ENCODE results near the gene SMPD1.

DNA sequence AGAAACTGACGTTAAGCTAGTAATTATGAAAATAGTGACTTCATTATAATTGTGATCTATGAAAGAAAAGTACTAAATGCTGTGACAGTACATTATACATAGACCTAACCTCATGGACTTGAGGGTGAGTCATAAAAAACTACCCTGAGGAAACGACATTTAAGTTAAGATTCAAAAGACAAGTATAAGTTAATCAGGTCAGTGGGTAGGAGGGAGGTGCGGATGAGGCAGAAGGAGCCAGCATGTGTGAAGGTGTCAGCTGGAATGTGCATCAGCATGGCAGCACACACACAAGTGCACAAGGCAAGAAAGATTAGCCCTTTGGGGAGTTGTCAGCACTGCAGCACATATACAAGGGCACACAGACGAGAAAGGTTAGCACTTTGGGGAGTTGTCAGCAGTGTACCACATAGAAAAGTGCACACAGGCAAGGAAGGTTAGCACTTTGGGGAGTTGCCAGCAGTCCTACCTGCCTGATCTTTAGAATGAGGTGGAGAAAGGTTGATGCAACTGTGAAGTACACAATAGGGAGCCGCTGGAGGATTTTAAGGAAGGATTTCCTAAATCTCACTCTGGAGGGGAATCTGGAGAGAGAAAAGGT lies 38.4 kb upstream of the SMPD1 start:
- TF ChIP-seq HDGF (IDR thresholded peaks at IDR 0.05) (no peak), CBX2 (IDR thresholded peaks at IDR 0.05; ENCODE audit: insufficient read depth, low read length, poor library complexity, severe bottlenecking) (no peak), SOX6 (IDR thresholded peaks at IDR 0.05) (no peak), RAD21 (CRISPR knock-in tag; conservative IDR thresholded peaks at IDR 0.05 in 1 of 2, IDR thresholded peaks at IDR 0.05 in 1 of 2) (no peak), CTCF (IDR thresholded peaks at IDR 0.05 in 2 of 3, conservative IDR thresholded peaks at IDR 0.05 in 1 of 3; ENCODE audit: insufficient read depth in 2 of 3, low read depth in 1 of 3, low read length in 3 of 3) (no peak)

Measured in K562 (cell line).